Suprapubic skin (tissue), 3 donors: ENCODE results near the gene OR4K15.

Source experiments
- POLR2A ChIP-seq, 2 donors: fragments of 450-650 bp; IDR thresholded peaks; one replicate each; pipeline ENCODE4 v1.6.1; 2017; ENCODE audit warnings: antibody characterized with exemption in 2 of 2, mild to moderate bottlenecking in 2 of 2, moderate library complexity in 2 of 2
- TF ChIP-seq, protein P1 (sequence below), 2 donors: fragments of 200-600 bp in 1 of 2; fragments of 450-650 bp in 1 of 2; sonication (generic) in 1 of 2; IDR thresholded peaks; one replicate each; pipeline ENCODE4 v1.5.1; 2016 to 2019; ENCODE audit warnings: antibody characterized with exemption in 2 of 2, mild to moderate bottlenecking in 1 of 2, moderate library complexity in 1 of 2

DNA sequence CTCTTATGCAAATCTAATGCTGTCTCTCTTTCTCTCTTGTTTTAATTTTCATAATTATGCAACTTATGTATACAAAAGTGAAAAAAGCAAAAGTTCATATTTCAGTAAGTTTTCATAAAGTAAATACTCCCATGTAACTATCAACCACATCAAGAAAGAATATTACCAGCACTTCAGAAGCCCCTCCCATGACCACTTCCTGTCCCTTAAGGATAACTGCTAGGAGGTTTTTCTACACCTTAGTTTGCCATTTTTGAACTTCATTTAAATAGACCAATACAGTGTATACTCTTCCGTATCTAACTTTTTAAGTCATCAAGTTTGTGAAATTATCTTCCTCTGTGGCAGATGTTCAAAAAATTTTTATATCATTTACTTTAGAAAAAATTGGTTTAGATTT lies 547 bp upstream of the OR4K15 start:
- TF ChIP-seq, protein P1, sequence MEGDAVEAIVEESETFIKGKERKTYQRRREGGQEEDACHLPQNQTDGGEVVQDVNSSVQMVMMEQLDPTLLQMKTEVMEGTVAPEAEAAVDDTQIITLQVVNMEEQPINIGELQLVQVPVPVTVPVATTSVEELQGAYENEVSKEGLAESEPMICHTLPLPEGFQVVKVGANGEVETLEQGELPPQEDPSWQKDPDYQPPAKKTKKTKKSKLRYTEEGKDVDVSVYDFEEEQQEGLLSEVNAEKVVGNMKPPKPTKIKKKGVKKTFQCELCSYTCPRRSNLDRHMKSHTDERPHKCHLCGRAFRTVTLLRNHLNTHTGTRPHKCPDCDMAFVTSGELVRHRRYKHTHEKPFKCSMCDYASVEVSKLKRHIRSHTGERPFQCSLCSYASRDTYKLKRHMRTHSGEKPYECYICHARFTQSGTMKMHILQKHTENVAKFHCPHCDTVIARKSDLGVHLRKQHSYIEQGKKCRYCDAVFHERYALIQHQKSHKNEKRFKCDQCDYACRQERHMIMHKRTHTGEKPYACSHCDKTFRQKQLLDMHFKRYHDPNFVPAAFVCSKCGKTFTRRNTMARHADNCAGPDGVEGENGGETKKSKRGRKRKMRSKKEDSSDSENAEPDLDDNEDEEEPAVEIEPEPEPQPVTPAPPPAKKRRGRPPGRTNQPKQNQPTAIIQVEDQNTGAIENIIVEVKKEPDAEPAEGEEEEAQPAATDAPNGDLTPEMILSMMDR (IDR thresholded peaks at IDR 0.05), result no peak
- no peak for TF ChIP-seq POLR2A (IDR thresholded peaks at IDR 0.05)
